Neural progenitor cell (in vitro differentiated cells): ENCODE measurements around the gene JADE1.

ENCODE experiments used
- EZH2 ChIP-seq: fragments of 200-600 bp; sonication (generic); IDR thresholded peaks from 2 replicates; pipeline ENCODE4 v1.6.1; 2017; ENCODE audit warnings: antibody characterized with exemption, mild to moderate bottlenecking, moderate library complexity
- EZH2phosphoT487 ChIP-seq: fragments of 200-600 bp; sonication (generic); IDR thresholded peaks from 2 replicates; pipeline ENCODE4 v1.6.1; 2017; ENCODE audit warnings: antibody characterized with exemption
- TF ChIP-seq, protein P1 (sequence below): fragments of 200-600 bp; sonication (generic); IDR thresholded peaks from 2 replicates; pipeline ENCODE4 v1.5.1; 2017; ENCODE audit warnings: antibody characterized with exemption, mild to moderate bottlenecking

DNA sequence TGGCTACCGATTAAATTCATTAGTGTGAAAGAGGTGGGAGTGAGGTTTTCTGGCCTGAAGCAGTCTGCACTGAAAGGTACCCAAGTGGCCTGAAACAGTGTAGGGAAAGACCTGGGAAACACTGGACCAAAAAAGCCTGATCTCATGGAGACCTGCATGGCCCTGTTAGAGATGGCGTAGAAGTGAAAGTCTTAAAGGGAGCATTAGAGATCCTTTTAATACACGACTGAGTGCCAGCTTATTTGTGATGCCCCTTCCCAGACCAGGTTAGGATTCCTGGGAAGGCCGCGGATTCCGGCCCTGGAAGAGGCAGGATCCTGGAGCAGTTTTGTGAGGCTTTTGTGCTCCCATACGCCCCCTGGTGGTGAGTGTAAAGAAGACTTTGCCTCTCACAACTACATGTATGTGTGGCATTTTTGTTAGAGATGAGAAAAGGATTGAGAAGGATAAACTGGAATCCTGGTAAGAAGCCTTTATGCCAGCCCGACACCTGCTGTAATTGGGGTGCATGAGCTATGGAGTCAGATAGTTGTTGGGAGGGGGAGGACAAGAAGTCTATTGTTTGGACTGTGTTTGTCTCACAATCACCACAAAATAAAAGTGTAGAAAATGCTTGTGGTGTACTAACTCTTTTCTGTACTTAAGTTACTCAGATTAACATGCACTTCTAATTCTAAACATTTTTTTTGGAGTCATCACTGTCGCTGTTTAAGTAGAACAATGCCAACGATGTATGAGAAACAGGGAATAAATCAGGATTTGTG is 54.0 kb downstream of the JADE1 start:
- TF ChIP-seq, protein P1, sequence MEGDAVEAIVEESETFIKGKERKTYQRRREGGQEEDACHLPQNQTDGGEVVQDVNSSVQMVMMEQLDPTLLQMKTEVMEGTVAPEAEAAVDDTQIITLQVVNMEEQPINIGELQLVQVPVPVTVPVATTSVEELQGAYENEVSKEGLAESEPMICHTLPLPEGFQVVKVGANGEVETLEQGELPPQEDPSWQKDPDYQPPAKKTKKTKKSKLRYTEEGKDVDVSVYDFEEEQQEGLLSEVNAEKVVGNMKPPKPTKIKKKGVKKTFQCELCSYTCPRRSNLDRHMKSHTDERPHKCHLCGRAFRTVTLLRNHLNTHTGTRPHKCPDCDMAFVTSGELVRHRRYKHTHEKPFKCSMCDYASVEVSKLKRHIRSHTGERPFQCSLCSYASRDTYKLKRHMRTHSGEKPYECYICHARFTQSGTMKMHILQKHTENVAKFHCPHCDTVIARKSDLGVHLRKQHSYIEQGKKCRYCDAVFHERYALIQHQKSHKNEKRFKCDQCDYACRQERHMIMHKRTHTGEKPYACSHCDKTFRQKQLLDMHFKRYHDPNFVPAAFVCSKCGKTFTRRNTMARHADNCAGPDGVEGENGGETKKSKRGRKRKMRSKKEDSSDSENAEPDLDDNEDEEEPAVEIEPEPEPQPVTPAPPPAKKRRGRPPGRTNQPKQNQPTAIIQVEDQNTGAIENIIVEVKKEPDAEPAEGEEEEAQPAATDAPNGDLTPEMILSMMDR = peak; percentile 96
- TF ChIP-seq EZH2phosphoT487 = no peak
- no peak for TF ChIP-seq EZH2
